B cell (primary cell): ENCODE results near the gene AUTS2. TPM values are rescaled to one million over a fixed set of nuclear protein-coding genes. Genes with fewer than 3 reads are reported as not detected.

ENCODE experiments used
- ATAC-seq: fragments of 200-7000 bp; cut with Tn5 transposase; one replicate; pipeline ENCODE4 v1.10.0; 2021; ENCODE audit warnings: low read depth, mild to moderate bottlenecking, moderate number of reproducible peaks, moderate library complexity
- CTCF ChIA-PET: fragments of 350-600 bp; sonication (Branson Sonifier 250); formaldehyde crosslinking; loops from one replicate; lab custom pipeline; 2021; ENCODE audit warnings: antibody characterized with exemption, inconsistent platforms; lab: Charles Lee
- POLR2A ChIA-PET: fragments of 350-600 bp; sonication (Branson Sonifier 250); formaldehyde crosslinking; loops from one replicate; lab custom pipeline; 2021; ENCODE audit warnings: antibody characterized with exemption; lab: Charles Lee
- DNase-seq: peaks from one replicate; pipeline ENCODE4 v3.0.0; 2013
- H2AFZ ChIP-seq: 2 replicates; pipeline ENCODE4 v1.6.1; 2012; ENCODE audit warnings: mild to moderate bottlenecking, low read depth, low read length; ENCODE audit not compliant: insufficient read depth, poor library complexity, severe bottlenecking
- H3K27ac ChIP-seq, 2 donors: 1 replicate in 1 of 2; 2 replicates in 1 of 2; pipeline ENCODE4 v1.5.1; 2012 to 2013; ENCODE audit warnings: low read length in 2 of 2, mild to moderate bottlenecking in 2 of 2, moderate library complexity in 1 of 2
- H3K27me3 ChIP-seq, 4 experiments: fragments of 200-600 bp in 1 of 4; sonication (generic) in 1 of 4; replicated peaks in 1 of 4; 1 replicate in 2 of 4; 2 replicates in 2 of 4; pipeline versions ENCODE4 v1.6.1 to v1.7.0; 2013 to 2016; ENCODE audit warnings: low read length in 3 of 4, mild to moderate bottlenecking in 2 of 4, mixed read lengths in 1 of 4, moderate library complexity in 1 of 4; ENCODE audit not compliant: insufficient read depth in 4 of 4, control insufficient read depth in 3 of 4; ENCODE audit errors: control extremely low read depth in 1 of 4
- H3K36me3 ChIP-seq, 2 experiments: replicated peaks in 1 of 2; 1 replicate in 1 of 2; 2 replicates in 1 of 2; pipeline versions ENCODE4 v1.6.1 to v1.7.1; 2013; ENCODE audit warnings: low read length in 1 of 2; ENCODE audit not compliant: insufficient read depth in 2 of 2, control insufficient read depth in 1 of 2; ENCODE audit errors: control extremely low read depth in 1 of 2, extremely low read depth in 1 of 2
- H3K4me1 ChIP-seq, 2 donors: fragments of 200-600 bp in 1 of 2; sonication (generic) in 1 of 2; 1 replicate in 1 of 2; 2 replicates in 1 of 2; pipeline versions ENCODE4 v1.5.1 to v1.6.1; 2013 to 2017; ENCODE audit warnings: low read length in 2 of 2; ENCODE audit not compliant: control insufficient read depth in 2 of 2, insufficient read depth in 2 of 2
- H3K4me2 ChIP-seq: replicated peaks from 2 replicates; pipeline ENCODE3; 2012; ENCODE audit warnings: mild to moderate bottlenecking, low read depth, low read length; ENCODE audit not compliant: poor library complexity, severe bottlenecking
- H3K4me3 ChIP-seq, 5 experiments: fragments of 200-600 bp in 1 of 5; sonication (generic) in 1 of 5; 1 replicate in 3 of 5; 2 replicates in 2 of 5; pipeline versions ENCODE4 v1.5.1 to v1.7.0; 2011 to 2016; ENCODE audit warnings: low read length in 4 of 5, mild to moderate bottlenecking in 4 of 5, low read depth in 2 of 5, control low read depth in 1 of 5, moderate library complexity in 1 of 5; ENCODE audit not compliant: insufficient read depth in 1 of 5; ENCODE audit errors: control extremely low read depth in 1 of 5, extremely low read depth in 1 of 5
- H3K79me2 ChIP-seq: fragments of 200-600 bp; sonication (generic); one replicate; pipeline ENCODE4 v1.6.0; 2016; ENCODE audit warnings: low read length; ENCODE audit not compliant: control insufficient read depth, insufficient read depth
- H3K9ac ChIP-seq: fragments of 200-600 bp; sonication (generic); 2 replicates; pipeline ENCODE4 v1.6.1; 2017; ENCODE audit warnings: mild to moderate bottlenecking, low read length, moderate library complexity
- H3K9me3 ChIP-seq, 3 donors: one replicate each; pipeline versions ENCODE4 v1.6.1 to v1.7.1; 2013; ENCODE audit warnings: low read length in 2 of 3; ENCODE audit not compliant: control insufficient read depth in 2 of 3, insufficient read depth in 1 of 3; ENCODE audit errors: control extremely low read depth in 1 of 3
- H4K20me1 ChIP-seq: 2 replicates; pipeline ENCODE4 v1.6.0; 2012; ENCODE audit warnings: mild to moderate bottlenecking, low read length; ENCODE audit not compliant: insufficient read depth, control insufficient read depth, poor library complexity, severe bottlenecking
- H3K27ac Mint-ChIP-seq: one replicate; pipeline ENCODE4 v1.8.0; 2021; ENCODE audit warnings: mixed read lengths
- H3K27me3 Mint-ChIP-seq: one replicate; pipeline ENCODE4 v1.8.0; 2021; ENCODE audit warnings: mixed read lengths
- H3K4me1 Mint-ChIP-seq: one replicate; pipeline ENCODE4 v1.8.0; 2021; ENCODE audit warnings: mixed read lengths
- H3K4me3 Mint-ChIP-seq: one replicate; pipeline ENCODE4 v1.8.0; 2021; ENCODE audit warnings: mixed read lengths
- H3K9me3 Mint-ChIP-seq: one replicate; pipeline ENCODE4 v1.8.0; 2022; ENCODE audit warnings: mixed read lengths; ENCODE audit not compliant: insufficient read depth
- EZH2 ChIP-seq: IDR thresholded peaks from 2 replicates; pipeline ENCODE4 v1.6.1; 2012; ENCODE audit warnings: borderline replicate concordance, low read depth, mild to moderate bottlenecking, moderate library complexity, low read length; ENCODE audit not compliant: insufficient read depth, poor library complexity, severe bottlenecking
- WGBS: methylation state at CpG from one replicate; pipeline ENCODE4 v1.1.5; 2013; ENCODE audit warnings: missing lambda C conversion rate; ENCODE audit not compliant: insufficient coverage; 5-methylcytosine and 5-hydroxymethylcytosine counted together
- intact Hi-C: fragments of 100-400 bp; cut with micrococcal nuclease; formaldehyde crosslinking; loops from one replicate; pipeline ENCODE4 v1.10.0; 2022
- polyA plus RNA-seq: library from polyadenylated mRNA; depleted of rRNA; stranded (reverse); fragments of >200 nt; gene quantifications from 2 replicates; pipeline ENCODE4 v1.2.3, GENCODE V29; 2012
- total RNA-seq, 2 donors: library from RNA; stranded (reverse); fragments of 120-200 nt in 1 of 2; gene quantifications; 1 replicate in 1 of 2; 2 replicates in 1 of 2; pipeline versions ENCODE4 v1.2.3 to v1.2.4, GENCODE V29; 2013 to 2022
- TF ChIP-seq, protein P1 (sequence below): fragments of 200-600 bp; IDR thresholded peaks from one replicate; pipeline ENCODE4 v1.8.0; 2022; ENCODE audit warnings: antibody characterized with exemption, mild to moderate bottlenecking

Gene AUTS2
- total and polyA plus RNA-seq, 2 donors (not counting 1 experiment from before 2014, with no cell fraction given): 22.3 to 35.0 TPM

DNA sequence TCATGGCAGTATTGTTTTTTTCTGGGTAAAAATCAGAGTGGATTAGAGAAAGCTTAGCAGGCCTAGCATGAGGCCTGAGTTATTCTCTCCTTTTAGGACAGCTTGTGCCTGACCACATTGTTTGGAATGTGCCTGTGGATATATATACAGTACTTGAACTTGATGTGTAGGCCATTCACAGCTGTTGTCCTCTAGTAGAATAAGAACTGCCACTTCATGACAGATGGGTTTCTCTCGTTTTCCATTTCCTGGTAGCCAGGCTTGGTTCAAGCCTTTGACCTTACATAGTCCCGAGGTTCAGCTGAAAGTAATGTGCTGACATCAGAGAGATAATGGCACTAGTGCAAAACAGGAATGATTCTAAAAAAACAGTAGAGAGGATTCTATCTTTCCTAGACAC is 473.9 kb downstream of the AUTS2 start:
- no peak for ATAC-seq

DNA sequence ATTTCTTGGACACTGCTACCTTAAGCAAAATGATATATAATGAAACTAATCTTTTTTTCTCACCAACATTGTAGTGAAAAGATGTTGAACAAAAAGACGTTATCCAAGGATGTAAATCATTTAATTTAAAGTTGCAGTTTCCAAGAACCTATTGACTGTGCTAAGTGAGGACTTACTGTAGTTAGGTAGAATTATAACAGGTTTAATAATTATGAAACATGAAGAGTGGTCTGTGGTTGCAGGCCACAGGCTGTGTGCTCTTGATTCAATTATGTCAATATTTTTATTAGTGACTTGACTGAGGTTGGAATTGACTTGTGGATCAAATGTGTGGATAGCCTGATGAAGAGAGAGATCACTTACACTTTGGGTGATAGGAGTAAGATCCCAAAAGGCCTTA is 478.1 kb downstream of the AUTS2 start:
- DNase-seq: no peak
- Mint-ChIP-seq H3K4me3 (no peak overlapping the region), H3K27me3 (no peaks in the 10 kb centered on the region), H3K4me1 (peaks cover 38% of the 10 kb centered on the region), H3K9me3 (no peaks in the 10 kb centered on the region), H3K27ac (no peak overlapping the region)
- Histone ChIP-seq H3K9me3 (no peaks in the 10 kb centered on the region), H3K4me2 (no peak overlapping the region), H2AFZ (no peak overlapping the region), H3K27ac (no peak overlapping the region), H3K4me3 (no peak overlapping the region), H3K79me2 (peaks cover 4% of the 10 kb centered on the region), H3K27me3 (no peaks in the 10 kb centered on the region), H3K9ac (no peak overlapping the region), H4K20me1 (peaks cover 17% of the 10 kb centered on the region), H3K4me1 (peaks cover 0 to 3% of the 10 kb centered on the region in 2 donors), H3K36me3 (peaks cover 0 to 4% of the 10 kb centered on the region in 2 experiments)
- CTCF ChIA-PET: no interaction called here
- ATAC-seq: no peak
- intact Hi-C loops: no loop called here
- POLR2A ChIA-PET: no interaction called here
- WGBS: no CpG with 5 or more reads among the region's 1 CpG
- TF ChIP-seq EZH2: no peak
- TF ChIP-seq, protein P1, sequence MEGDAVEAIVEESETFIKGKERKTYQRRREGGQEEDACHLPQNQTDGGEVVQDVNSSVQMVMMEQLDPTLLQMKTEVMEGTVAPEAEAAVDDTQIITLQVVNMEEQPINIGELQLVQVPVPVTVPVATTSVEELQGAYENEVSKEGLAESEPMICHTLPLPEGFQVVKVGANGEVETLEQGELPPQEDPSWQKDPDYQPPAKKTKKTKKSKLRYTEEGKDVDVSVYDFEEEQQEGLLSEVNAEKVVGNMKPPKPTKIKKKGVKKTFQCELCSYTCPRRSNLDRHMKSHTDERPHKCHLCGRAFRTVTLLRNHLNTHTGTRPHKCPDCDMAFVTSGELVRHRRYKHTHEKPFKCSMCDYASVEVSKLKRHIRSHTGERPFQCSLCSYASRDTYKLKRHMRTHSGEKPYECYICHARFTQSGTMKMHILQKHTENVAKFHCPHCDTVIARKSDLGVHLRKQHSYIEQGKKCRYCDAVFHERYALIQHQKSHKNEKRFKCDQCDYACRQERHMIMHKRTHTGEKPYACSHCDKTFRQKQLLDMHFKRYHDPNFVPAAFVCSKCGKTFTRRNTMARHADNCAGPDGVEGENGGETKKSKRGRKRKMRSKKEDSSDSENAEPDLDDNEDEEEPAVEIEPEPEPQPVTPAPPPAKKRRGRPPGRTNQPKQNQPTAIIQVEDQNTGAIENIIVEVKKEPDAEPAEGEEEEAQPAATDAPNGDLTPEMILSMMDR: no peak

More for the DNA sequence above, 473.9 kb downstream of the AUTS2 start:
- Histone ChIP-seq H2AFZ (no peak overlapping the region), H3K79me2 (no peaks in the 10 kb centered on the region), H3K9ac (no peak overlapping the region), H3K4me2 (no peak overlapping the region), H3K4me3 (no peak overlapping the region), H4K20me1 (peaks cover 17% of the 10 kb centered on the region), H3K27me3 (no peaks in the 10 kb centered on the region), H3K27ac (no peak overlapping the region), H3K9me3 (peaks cover 0 to 4% (median 0%) of the 10 kb centered on the region in 3 donors), H3K4me1 (peaks cover 0 to 3% of the 10 kb centered on the region in 2 donors), H3K36me3 (no peaks in the 10 kb centered on the region)
- POLR2A ChIA-PET: no interaction called here
- CTCF ChIA-PET: no interaction called here
- TF ChIP-seq, protein P1: no peak
- H3K4me1 Mint-ChIP-seq: peaks cover 31% of the 10 kb centered on the region
- no peaks in the 10 kb centered on the region for H3K27me3 Mint-ChIP-seq
- H3K9me3 Mint-ChIP-seq: no peaks in the 10 kb centered on the region
- H3K4me3 Mint-ChIP-seq: no peak overlapping the region
- 80% methylated on average over 1 of the region's 2 CpGs for WGBS
- no peak overlapping the region for H3K27ac Mint-ChIP-seq
- no peak for DNase-seq
- intact Hi-C loops: no loop called here
